Measurements from ENCODE around the gene PRR20C. TPM values are rescaled to one million over a fixed set of nuclear protein-coding genes. Genes with fewer than 3 reads are reported as not detected.

PRR20C gene
- total RNA-seq, 1 experiment from 2014 or later = not detected

Other genes starting within 250 kb of the PRR20C start
- gene PRR20A, start 13.1 kb upstream of the PRR20C start, total RNA-seq (2014; rRNA removed; shearing (Covaris generic)) = not detected in 2 replicates
- not detected in 2 replicates for gene PRR20B, start 6.6 kb upstream of the PRR20C start, total RNA-seq (2014; rRNA removed; shearing (Covaris generic))
- gene PRR20D, start 6.6 kb downstream of the PRR20C start, total RNA-seq (2014; rRNA removed; shearing (Covaris generic)) = not detected in 2 replicates
- gene PRR20E, start 13.1 kb downstream of the PRR20C start, total RNA-seq (2014; rRNA removed; shearing (Covaris generic)) = not detected in 2 replicates

Measured in H7 (cell line).